Ecto neural progenitor cell (in vitro differentiated cells): ENCODE data around the gene ST3GAL4.

Experiments
- DNase-seq: peaks from one replicate; pipeline ENCODE4 v3.0.0-alpha.2; 2018; ENCODE audit warnings: low spot score

Gene ST3GAL4

DNA sequence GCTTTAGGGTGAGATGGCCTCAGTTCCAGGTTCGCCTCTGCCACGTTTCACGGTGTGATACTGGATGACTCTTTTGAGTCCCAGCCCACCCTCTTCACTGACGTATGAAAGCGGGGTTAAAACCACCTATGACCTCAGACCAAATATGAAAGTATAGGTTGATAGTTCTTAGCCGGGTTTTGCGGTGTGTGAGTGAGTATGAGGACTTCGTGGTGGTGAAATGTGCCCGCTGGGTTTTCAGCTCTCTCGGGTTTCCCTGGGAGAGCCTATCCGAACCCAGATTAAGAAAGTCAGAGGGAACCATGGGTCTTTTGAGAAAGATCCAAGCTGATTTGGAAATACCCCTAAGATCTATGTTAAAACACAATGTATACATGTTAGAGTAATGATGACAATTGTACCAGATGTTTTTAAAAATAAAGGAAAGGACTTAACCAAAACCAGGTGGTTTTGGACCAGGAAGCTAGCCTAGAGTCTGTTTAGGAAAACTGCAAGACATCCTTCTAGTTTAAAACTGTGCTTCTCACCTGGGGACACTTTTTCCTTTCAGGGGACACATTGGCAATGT is 25.8 kb upstream of the ST3GAL4 start:
- no peak for DNase-seq

DNA sequence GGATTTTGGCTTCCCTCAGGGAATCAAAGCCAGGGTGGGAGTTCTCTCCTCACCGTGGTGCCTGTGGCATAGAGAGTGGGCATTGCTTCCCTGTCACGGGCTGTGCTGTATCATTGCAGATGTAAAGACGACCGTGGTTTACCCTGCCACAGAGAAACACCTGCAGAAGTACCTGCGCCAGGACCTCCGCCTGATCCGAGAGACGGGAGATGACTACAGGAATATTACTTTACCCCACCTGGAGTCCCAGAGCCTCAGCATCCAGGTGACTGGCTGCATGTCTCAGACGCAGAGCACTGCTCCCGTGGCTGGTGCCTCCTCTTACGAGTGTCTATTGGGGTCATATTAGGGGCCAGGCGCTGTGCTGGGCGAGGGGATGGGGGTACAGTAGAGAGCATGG is 24.2 kb upstream of the ST3GAL4 start:
- no peak for DNase-seq

DNA sequence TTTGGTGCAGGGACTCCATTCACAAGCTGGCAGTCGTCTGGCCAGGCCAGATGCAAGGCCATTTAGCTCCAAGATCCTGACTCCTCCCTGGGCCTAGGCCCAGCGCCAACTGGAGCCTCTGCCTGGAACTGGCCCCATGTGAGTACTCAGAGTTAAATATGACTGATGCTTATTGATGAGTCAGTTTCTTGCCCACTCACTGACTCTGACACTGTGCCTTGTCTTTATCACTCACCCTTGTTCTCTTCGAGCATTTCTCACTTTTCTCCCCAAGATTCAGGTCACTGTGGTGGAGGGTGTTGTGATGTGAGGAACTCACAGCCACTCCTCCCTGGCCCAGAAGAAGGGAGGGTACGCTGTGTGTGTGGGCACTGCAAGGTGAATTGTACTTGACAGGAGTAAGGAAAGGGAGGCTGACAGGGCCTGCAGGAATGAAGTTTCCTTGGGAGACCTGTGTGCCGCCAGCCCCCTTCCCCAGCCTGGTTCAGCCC is 23.2 kb upstream of the ST3GAL4 start:
- no peak for DNase-seq

DNA sequence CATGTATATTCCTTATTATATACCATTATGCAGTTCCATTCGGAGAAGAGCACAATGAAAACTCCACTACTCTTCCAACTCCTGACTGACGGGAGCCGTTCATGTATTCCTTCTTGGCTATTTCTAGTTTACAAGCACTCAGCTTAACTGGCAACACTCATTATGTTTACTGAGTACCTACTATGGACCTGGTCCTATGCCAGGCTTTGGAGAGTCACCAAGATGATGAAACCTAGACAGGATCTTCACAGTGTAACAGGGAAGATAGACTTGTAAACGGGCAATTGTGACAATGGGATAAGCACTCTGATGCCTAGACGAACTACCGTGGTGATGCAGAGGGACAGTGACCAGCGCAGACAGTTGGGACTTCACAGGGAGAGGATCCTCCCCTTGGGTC is 22.3 kb upstream of the ST3GAL4 start:
- DNase-seq = no peak

DNA sequence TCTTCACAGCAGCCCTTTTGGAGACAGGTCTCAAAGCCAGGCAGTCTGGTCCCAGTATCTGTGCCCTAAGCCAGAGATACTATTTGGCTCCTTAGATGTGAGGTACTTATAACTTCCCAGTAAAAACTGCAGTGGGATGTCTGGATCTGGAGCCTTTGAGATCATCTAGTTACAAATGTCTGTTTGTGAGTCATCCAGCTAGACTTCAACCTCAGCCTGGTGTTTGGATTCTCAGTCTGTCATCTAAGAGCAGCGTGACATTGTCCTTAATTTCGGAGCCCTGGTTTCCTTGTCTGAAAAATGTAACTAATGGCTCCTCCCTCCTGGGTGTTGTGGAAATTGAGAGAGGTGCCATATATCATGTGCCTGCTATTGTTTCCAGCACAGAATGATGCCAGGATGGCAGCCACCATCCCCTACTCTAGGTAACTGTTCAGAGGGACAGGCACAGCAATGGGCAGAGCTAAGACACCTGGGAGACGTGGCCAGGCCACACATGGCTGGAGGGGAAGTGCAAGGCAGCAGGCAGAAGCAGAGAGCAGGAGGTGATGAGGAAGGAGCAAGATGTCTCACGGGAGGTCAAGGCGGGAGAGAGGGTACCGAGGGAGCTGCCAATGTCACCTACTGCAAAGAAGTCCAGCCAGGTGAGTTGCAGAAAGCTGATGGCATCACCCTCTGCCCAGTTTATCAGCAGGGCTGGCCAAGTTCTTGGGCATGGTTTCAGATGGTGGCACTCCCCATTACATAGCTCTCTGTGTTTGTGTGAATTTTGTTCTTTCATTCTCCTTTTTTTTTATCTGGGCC is 20.6 kb upstream of the ST3GAL4 start:
- no peak for DNase-seq

DNA sequence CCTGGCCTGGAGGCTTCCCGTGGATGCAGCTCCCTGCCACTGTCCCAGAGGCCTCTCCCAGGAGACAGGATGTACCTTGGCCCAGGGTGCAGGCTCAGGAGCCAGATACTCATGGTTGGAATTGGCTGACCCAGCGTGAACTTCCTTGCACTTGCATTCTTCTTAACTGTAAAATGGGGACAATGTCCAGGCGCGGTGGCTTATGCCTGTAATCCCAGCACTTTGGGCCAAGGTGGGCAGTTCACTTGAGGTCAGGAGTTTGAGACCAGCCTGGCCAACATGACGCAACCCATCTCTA is 20.1 kb upstream of the ST3GAL4 start:
- no peak for DNase-seq

DNA sequence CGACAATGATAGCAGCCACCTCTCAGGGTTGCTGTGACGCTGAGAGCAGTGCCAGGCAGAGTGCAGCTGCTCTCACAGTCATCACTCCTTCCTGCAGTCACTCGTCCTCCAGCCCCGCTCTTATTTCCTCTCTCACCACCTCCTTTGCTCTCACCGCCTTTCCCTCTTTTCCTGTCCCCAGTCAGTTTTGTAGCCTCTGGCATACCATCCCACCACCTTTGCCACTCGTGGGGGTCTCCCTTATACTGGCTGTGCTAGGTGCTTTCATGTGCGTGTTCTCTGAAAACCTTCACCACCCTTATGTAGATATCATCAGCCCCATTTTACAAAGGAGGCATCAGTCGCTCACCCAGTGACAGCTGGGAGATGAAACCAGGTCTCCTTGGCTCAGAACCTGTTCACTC is 19.3 kb upstream of the ST3GAL4 start:
- no peak for DNase-seq

DNA sequence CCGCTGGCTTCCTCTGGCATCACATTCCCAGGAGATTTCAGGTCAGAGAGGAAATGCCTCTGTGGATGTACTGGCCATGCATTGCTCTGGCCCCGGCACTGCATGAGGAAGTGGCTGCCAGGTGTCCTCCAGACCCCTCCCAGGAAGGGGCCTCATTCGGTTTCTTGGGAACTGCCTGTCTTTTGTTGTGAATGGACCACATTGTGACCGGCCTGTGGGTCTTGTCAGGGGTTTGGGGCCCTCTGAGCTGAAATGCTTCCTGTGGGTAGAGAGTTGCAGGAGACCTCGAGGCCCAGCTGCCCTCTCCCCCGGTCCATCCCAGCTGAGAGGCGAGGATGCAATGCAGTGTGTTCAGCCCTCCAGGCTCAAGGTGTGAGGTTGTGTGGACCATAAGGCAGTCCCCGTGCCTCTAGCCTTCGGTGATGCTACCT is 18.8 kb upstream of the ST3GAL4 start:
- no peak for DNase-seq

DNA sequence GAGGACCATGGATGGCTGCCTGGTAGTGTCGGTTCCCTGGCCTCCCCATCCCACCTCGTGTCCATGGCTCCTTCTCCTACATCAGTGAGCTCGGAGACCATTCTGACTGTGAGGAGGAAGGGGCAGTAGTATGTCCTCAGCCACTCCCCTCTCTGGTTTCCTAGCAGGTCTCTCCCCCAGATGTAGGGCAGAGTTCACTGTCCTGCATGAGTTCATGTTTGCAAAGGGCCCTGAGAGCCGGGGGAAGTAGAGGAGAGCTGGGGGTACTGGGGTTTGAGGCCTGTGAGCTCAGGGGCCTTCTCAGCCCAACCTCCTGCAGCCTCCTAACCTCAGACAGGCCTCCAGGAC is 18.4 kb upstream of the ST3GAL4 start:
- DNase-seq = no peak

DNA sequence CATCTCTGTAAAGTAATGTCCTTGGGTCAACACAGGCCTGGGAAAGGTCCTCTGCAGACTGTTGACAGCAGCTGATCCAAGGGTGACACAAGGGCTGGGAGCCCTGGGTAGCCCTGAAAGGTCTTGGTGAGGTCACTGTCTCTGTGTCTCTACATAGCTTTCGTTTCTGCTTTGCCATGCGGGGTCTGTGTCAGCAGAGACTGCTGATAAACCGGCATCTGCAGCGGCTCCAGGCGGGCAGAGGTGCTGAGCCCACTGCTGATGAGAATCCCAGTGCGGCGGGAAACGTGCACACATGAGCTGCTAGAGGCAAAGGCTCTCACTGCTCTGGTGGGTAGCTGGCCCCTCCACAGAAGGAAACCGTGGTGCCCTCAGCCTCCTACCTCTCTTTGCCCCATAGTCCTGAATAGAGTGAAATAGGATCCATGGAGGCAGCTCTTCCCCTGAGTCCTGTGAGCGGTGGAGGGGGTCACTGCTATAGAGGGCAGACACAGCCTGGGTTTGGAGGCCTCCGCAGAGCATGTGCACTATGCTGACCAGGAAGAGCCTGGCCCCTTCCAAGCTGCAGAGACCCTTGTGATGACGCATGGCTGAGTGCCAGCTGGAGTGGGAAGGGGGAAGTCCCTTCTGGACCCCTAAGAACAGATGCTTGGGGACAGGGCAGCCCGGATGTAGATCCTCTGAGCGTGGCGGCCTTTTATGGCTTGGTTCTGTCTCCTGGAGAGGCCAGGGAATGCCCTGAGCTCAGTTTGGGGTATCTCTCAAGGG is 17.8 kb upstream of the ST3GAL4 start:
- no peak for DNase-seq

DNA sequence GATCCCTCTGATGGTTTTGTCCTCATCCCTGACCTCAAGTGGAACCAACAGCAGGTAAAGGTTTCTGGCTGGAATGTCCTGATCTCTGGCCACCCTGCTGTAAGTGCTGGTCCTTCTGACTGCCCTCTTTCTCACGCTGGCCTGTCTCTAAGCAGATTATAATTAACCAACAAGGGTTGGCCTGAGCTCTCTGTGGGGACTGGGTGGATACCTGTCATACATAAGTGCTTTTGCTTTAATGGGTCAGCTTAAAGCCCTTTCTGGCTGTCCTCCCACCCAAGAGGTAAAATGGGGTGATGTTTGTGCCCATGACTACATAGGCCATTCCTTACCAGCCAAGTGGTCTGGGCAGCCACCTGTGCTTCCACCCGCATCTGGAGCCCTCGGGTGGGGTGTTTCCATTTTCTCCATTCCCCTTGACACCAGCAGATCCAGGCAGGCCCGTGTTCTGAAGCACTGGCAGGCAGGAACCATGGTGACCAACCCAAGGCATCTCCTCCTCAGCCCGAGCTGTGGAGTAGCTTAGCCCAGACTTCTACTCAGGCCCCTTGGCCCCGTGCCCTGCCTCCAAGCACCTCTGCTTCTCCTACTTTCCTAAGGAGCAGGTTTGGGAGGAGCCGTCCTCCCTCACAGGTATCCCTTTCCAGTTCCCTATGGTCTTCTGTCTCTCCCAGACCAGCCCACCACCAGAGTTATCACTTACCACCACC is 17.0 kb upstream of the ST3GAL4 start:
- DNase-seq = no peak

DNA sequence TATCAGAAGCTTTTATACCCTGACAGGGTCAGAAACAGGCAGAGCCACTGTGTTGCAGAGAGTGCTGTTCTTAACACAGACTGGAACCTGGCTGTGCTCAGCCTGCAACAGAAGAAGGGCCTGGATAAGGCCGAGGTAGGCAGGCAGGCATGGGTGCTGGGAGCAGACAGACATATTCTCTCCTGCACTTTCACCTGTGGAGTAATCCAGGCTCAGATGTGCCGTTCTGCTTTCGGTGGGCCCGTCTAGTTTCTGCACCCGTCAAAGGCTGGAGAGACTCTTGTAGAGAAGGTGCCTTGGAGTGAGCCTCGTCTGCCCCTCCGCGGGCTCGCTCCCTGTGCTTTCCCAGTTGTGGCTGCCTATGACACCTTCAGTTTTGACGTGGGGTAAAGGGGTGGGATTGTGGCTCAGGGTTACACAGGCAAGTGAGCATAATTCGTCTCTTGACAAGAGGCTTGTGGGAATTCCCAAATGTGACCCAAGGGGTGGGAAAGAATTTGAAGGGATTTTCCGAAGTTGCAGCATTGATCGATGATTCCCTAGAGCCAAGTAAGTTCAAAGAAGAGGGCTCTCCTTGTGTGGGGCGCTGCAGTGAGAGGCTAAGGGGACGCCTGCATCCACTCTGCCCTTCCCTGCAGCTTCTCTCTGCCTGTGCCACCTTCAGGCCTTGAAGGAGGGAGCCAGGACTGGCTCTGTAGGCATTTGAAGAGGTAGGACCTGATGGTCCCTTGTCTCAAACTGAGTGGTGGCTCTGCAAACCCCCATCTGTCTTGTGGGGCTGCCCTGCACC is 16.2 kb upstream of the ST3GAL4 start:
- no peak for DNase-seq

DNA sequence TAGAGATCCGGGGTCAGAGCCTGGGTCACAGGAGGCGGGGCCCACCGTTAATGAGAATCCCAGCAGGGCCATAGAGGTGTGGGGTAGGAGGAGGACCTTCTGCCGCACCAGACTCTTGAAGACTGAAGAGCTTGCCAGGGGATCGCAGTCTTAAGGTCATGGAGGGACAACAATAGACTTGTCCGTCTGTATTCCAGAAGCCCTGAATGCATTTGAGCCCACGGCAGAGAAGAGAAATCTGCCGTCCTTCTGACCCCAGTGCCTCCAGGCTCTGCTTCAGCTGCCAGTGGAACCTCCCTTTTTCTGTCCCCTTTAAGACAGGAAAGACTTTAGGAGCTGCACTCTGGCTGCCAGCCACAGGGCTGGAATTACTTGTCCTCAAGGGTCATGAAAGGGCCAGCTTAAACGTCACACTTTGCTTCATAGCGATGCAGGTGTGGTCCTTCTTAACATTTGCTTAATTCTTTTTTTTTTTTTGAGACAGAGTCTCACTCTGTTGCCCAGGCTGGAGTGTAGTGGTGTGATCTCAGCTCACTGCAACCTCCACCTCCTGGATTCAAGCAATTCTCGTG is 15.5 kb upstream of the ST3GAL4 start:
- DNase-seq = no peak

DNA sequence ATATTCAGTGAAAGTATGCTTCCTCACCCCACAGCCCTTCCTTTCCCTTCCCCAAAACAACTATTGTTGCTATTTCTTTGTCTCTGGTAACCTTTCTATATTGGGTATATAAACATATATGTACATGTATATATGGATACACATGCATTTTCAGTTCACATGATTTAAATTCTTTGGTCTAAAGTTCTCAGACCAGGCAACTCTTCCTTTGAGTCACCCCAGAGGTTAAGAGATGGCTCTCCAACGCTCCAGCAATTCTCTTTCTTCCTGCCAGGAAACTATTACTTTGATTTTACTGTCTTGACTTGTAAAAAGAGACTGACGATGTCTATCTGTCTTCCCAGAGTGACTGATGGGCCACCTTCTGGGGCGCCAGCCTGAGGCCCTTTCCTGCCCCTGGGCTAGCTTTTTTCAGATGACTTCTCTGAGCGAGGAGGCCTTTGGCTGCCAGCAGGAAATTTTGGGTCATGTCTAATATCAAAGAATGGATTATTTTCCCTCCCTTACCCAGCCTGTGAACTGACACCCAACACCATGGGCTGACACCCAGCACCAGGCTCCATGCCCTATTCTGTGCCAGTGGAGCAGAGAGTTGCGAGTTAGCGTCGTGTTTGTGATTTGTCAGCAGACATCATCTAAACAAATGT is 14.4 kb upstream of the ST3GAL4 start:
- no peak for DNase-seq

DNA sequence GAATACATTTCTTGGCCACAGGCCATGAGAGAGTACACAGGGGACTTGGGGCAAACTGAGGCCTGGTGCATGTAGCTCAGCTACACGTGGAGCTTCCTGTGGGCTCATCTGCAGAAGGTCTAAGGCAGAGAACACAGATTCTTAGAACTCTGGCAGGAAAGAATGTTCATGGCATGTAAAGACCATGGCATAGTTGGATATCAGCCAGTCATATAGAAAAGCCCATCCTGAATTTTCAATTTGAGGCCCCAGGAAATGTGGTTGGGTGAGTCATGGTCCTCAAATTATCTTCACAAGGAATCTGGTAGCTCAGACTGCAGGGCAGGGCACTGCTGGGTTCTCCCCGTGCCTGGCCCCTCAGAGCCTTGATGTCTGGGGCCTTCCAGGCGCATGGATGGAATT is 13.7 kb upstream of the ST3GAL4 start:
- DNase-seq = no peak

DNA sequence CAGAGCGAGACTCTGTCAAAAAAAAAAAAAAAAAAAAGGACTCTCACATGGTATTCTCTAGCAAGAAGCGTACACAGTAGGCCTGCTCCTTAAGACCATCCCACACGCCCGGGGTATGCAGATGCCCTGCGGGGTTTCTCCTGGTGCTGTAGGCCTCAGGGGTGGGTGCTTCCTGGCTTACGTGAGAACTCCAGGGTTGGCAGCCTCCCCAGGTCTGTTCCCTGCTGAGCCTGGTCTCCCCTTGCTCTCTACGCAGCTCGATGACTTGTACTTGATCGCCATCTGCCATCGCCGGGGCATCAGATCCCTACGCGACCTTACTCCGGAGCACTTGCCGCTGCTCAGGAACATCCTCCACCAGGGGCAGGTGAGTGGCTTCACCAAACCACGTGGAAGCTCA is 12.4 kb upstream of the ST3GAL4 start:
- no peak for DNase-seq

DNA sequence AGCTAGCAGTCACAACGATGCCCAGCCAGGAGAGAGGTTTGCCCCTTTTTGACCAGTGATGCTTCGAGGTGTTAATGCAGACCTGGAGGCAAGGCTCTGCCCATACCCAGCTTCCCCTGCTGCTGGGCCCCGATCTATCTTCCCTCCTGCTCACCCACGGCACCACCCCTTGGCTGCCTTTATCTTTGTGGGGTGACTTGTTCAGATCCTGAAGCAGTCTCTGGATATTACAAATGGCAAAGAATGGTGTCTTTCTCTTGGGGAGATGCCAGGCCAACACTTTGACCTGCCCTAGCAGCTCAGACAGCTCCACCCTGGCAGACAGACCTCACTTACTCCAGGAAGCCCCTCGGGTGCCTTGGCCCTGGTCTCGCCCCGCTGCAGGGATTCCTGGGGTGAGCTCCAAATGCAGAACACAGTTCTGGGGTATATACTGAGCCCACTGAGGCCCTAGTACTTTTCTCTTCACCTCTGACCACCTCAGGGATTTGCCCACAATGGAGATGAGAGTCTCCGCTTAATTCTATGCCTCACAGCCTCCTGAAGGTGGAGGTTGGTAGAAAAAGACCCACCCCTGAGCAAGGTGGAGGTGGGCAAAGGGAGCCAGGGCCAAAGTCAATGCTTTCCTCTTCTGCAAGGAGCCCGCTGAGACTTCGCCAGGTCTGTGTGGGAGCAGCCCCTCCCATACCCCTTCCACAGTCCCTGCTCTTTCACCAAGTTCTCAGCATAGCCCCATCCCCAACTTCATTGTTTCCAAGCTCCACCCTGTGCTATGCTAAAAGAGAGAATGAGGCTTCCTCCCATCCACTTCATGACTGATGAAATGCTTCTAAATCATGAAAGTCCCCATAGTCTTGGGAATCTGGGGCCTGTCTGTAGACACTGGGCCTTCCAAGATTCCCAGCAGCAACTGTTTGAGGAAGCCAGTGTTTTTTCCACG is 11.1 kb upstream of the ST3GAL4 start:
- no peak for DNase-seq

DNA sequence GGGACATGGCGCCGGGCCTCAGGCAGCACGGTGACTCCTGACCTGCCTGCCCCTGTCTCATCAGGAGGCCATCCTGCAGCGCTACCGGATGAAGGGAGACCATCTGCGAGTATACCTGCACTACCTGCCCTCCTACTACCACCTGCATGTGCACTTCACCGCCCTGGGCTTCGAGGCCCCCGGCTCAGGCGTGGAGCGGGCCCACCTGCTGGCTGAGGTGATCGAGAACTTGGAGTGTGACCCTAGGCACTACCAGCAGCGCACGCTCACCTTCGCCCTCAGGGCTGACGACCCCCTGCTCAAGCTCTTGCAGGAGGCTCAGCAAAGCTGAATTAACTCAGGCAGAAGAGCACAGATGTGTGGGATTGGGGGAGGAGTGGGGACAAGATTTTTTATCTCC is 10.2 kb upstream of the ST3GAL4 start:
- no peak for DNase-seq

DNA sequence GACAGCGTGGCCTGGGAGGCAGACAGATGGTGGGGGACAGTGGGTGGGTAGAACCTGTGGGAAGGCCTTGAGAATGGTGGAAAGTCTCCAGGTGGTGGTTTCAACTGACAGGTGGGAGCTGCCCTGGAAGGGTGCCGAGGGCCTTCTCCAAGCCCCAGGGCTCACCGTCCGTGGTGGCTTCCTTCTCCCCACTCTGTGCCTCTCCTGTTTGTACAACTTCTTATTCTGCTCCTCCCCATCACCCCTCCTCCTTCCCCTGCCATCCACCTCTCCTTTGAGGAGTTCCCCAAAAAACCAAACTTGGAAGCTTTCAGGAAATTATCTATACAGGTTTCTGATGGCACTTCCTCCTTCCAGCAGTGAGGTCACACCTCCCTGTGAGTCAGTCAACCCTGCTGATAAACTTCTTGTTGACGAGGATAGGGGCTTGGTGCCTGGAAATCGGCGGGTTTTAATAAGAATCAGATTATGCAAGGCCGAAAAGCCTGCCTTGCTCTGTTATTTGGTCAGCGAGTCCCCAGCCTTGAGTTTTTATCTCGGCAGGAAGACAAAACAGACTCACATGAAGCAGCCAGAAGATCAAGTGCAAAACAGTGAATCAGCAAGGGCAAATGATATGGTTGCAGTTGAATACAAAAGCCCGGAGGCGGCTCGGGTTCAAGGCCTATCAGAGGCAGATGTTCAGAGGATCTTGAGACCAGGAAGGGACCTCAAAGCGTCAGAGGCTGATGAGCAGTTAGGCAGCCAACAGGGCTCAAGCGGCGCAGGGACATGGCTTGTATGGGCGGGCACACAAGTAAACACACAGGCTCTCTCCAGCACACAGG is 9.5 kb upstream of the ST3GAL4 start:
- no peak for DNase-seq
